GM19452 (cell line): ENCODE measurements around the gene HNRNPA1L2.
"Not testable (repeated sequence)": the region's sequence is repeated elsewhere in the genome, so short reads cannot be mapped to it uniquely, and the experiment has no call there.

ENCODE experiments used
- ATAC-seq: cut with Tn5 transposase; IDR thresholded peaks from one replicate; pipeline ENCODE4 v1.9.1; 2021; ENCODE audit not compliant: unreplicated experiment

Gene HNRNPA1L2

GRCh38 chr13:52642131-52642530, at the start of gene HNRNPA1L2:
HNRNPA1L2 (plus strand) TSS chr13:52642431; CDS start chr13:52642493, 62 bp downstream.
- ATAC-seq = no peak

GRCh38 chr13:52593175-52593574, 49.1 kb upstream of the HNRNPA1L2 start:
- not testable (repeated sequence) for ATAC-seq

GRCh38 chr13:52593812-52594211, 48.4 kb upstream of the HNRNPA1L2 start:
- not testable (repeated sequence) for ATAC-seq

- ATAC-seq = not testable (repeated sequence)
Measured at GRCh38 chr13:52594295-52594694, 47.9 kb upstream of the HNRNPA1L2 start.

- ATAC-seq = no peak
Measured at GRCh38 chr13:52597676-52598075, 44.6 kb upstream of the HNRNPA1L2 start.

- no peak for ATAC-seq
Measured at GRCh38 chr13:52599037-52599847, 43.0 kb upstream of the HNRNPA1L2 start.

GRCh38 chr13:52599848-52600603, 42.2 kb upstream of the HNRNPA1L2 start:
- ATAC-seq = no peak

GRCh38 chr13:52600666-52601065, 41.6 kb upstream of the HNRNPA1L2 start:
- ATAC-seq = no peak

GRCh38 chr13:52603316-52603715, 38.9 kb upstream of the HNRNPA1L2 start:
- not testable (repeated sequence) for ATAC-seq

- ATAC-seq = not testable (repeated sequence)
Measured at GRCh38 chr13:52606126-52606525, 36.1 kb upstream of the HNRNPA1L2 start.

GRCh38 chr13:52606795-52607194, 35.4 kb upstream of the HNRNPA1L2 start:
- not testable (repeated sequence) for ATAC-seq

- ATAC-seq = not testable (repeated sequence)
Measured at GRCh38 chr13:52608184-52608583, 34.0 kb upstream of the HNRNPA1L2 start.

- ATAC-seq = peak; percentile 73
Measured at GRCh38 chr13:52609013-52609606, 33.1 kb upstream of the HNRNPA1L2 start.

GRCh38 chr13:52610158-52610557, 32.1 kb upstream of the HNRNPA1L2 start:
- ATAC-seq = not testable (repeated sequence)

GRCh38 chr13:52615134-52615801, 27.0 kb upstream of the HNRNPA1L2 start:
- ATAC-seq = no peak

GRCh38 chr13:52615812-52616211, 26.4 kb upstream of the HNRNPA1L2 start:
- ATAC-seq = no peak

- peak; percentile 97 for ATAC-seq
Measured at GRCh38 chr13:52617070-52618060, 24.9 kb upstream of the HNRNPA1L2 start.

- ATAC-seq = peak; percentile 62
Measured at GRCh38 chr13:52631083-52631690, 11.0 kb upstream of the HNRNPA1L2 start.

GRCh38 chr13:52638666-52639328, 3.4 kb upstream of the HNRNPA1L2 start:
- ATAC-seq = no peak
